A549 (cell line): ENCODE results near the gene DDX27. TPM values are rescaled to one million over a fixed set of nuclear protein-coding genes. Genes with fewer than 3 reads are reported as not detected.

ENCODE experiments used
- ATAC-seq, 2 experiments: fragments of 200-7000 bp in 1 of 2; fragments of >200 bp in 1 of 2; cut with Nextera tagmentation in 1 of 2; cut with Tn5 transposase in 1 of 2; 3 replicates each; pipeline versions ENCODE4 v1.8.0 to v1.9.1; 2018 to 2020; ENCODE audit warnings: mild to moderate bottlenecking in 1 of 2, moderate library complexity in 1 of 2
- CTCF ChIA-PET: fragments of 300-600 bp; sonication (Branson Sonifier 250); formaldehyde crosslinking; extraction: SDS; loops from one replicate; lab custom pipeline; 2021; ENCODE audit warnings: antibody characterized with exemption, inconsistent platforms; lab: Yijun Ruan, JAX
- POLR2A ChIA-PET: fragments of 350-600 bp; formaldehyde crosslinking; extraction: SDS; loops from one replicate; lab custom pipeline; 2021; ENCODE audit warnings: antibody characterized with exemption, inconsistent platforms; lab: Yijun Ruan, JAX
- DNase-seq, 2 experiments: peaks; one replicate each; pipeline versions ENCODE4 v3.0.0 to v3.0.0-alpha.2; 2011 to 2016; ENCODE audit warnings: low read depth in 1 of 2, low spot score in 1 of 2
- FAIRE-seq: peaks from 2 replicates; lab custom pipeline; 2011; peaks lifted over from hg19 to GRCh38; lab: Jason Lieb, UNC
- H3K27ac ChIP-seq, 2 experiments: fragments of >200 bp; sonication (Bioruptor Twin); formaldehyde crosslinking; 3 replicates each; pipeline ENCODE4 v1.5.1; 2016 to 2017
- H3K4me1 ChIP-seq: fragments of >200 bp; sonication (Bioruptor Twin); formaldehyde crosslinking; 3 replicates; pipeline ENCODE4 v1.6.1; 2016
- H3K4me2 ChIP-seq: fragments of >200 bp; sonication (Bioruptor Twin); formaldehyde crosslinking; 3 replicates; pipeline ENCODE4 v1.6.1; 2016
- H3K4me3 ChIP-seq: fragments of >200 bp; sonication (Bioruptor Twin); formaldehyde crosslinking; 3 replicates; pipeline ENCODE4 v1.5.1; 2016
- H3K9me3 ChIP-seq: fragments of >200 bp; sonication (Bioruptor Twin); formaldehyde crosslinking; 3 replicates; pipeline ENCODE4 v1.6.1; 2016
- ATOH8 ChIP-seq: fragments of 250-450 bp; sonication (Bioruptor Pico); IDR thresholded peaks from 2 replicates; pipeline ENCODE4 v1.5.0; 2020; ENCODE audit warnings: low read depth, mild to moderate bottlenecking, moderate library complexity
- CBX2 ChIP-seq: fragments of 200-600 bp; sonication (generic); IDR thresholded peaks from 2 replicates; pipeline ENCODE4 v1.6.1; 2016; ENCODE audit warnings: low read depth, mild to moderate bottlenecking, borderline replicate concordance
- CBX8 ChIP-seq: fragments of 200-600 bp; sonication (generic); IDR thresholded peaks from 2 replicates; pipeline ENCODE4 v1.6.1; 2016
- CHD4 ChIP-seq: fragments of 200-600 bp; sonication (generic); IDR thresholded peaks from 2 replicates; pipeline ENCODE4 v1.6.1; 2016; ENCODE audit warnings: antibody characterized with exemption, mild to moderate bottlenecking, borderline replicate concordance
- HDAC2 ChIP-seq: fragments of 200-600 bp; sonication (generic); IDR thresholded peaks from 2 replicates; pipeline ENCODE4 v1.6.1; 2016
- HOXB13 ChIP-seq: fragments of 250-450 bp; sonication (Bioruptor Pico); IDR thresholded peaks from 2 replicates; pipeline ENCODE4 v1.5.0; 2020; ENCODE audit warnings: low read depth, mild to moderate bottlenecking, moderate library complexity
- KDM1A ChIP-seq: fragments of 200-600 bp; sonication (generic); IDR thresholded peaks from 2 replicates; pipeline ENCODE4 v1.6.1; 2016; ENCODE audit warnings: low read depth, mild to moderate bottlenecking
- MYC ChIP-seq: IDR thresholded peaks from 2 replicates; pipeline ENCODE4 v1.6.1; 2012; ENCODE audit warnings: mild to moderate bottlenecking, inconsistent platforms, low read length, improper control_type of control experiment, borderline replicate concordance
- NR3C1 ChIP-seq: fragments of >200 bp; sonication (Bioruptor Twin); formaldehyde crosslinking; IDR thresholded peaks from 3 replicates; pipeline ENCODE4 v1.6.1; 2017
- PHF8 ChIP-seq: fragments of 200-600 bp; sonication (generic); IDR thresholded peaks from 2 replicates; pipeline ENCODE4 v1.6.1; 2016; ENCODE audit warnings: low read depth, mild to moderate bottlenecking, antibody characterized with exemption, moderate library complexity, borderline replicate concordance
- RAD21 ChIP-seq, 2 experiments: fragments of >200 bp in 1 of 2; sonication (Bioruptor Twin) in 1 of 2; formaldehyde crosslinking in 1 of 2; IDR thresholded peaks in 1 of 2; conservative IDR thresholded peaks in 1 of 2; 2 replicates in 1 of 2; 3 replicates in 1 of 2; pipeline ENCODE4 v1.6.1; 2012 to 2018; ENCODE audit warnings: inconsistent platforms in 1 of 2
- REST ChIP-seq: fragments of 200-600 bp; sonication (generic); IDR thresholded peaks from 2 replicates; pipeline ENCODE4 v1.6.1; 2016; ENCODE audit warnings: antibody characterized with exemption, mild to moderate bottlenecking, moderate library complexity
- RFX5 ChIP-seq: fragments of 450-650 bp; IDR thresholded peaks from 2 replicates; pipeline ENCODE4 v1.7.1; 2014; ENCODE audit warnings: antibody characterized with exemption, mild to moderate bottlenecking, moderate library complexity
- RNF2 ChIP-seq: fragments of 200-600 bp; sonication (generic); IDR thresholded peaks from 2 replicates; pipeline ENCODE4 v1.6.1; 2016; ENCODE audit warnings: low read depth, mild to moderate bottlenecking, antibody characterized with exemption, moderate library complexity, borderline replicate concordance
- SREBF2 ChIP-seq: fragments of 450-650 bp; IDR thresholded peaks from 2 replicates; pipeline ENCODE4 v1.6.1; 2014; ENCODE audit warnings: mild to moderate bottlenecking, moderate library complexity
- TP53 ChIP-seq: fragments of 250-450 bp; sonication (Bioruptor Pico); IDR thresholded peaks from 2 replicates; pipeline ENCODE4 v1.5.0; 2021; ENCODE audit warnings: mild to moderate bottlenecking, moderate library complexity
- ZNF302 ChIP-seq: fragments of 250-450 bp; sonication (Bioruptor Pico); IDR thresholded peaks from 2 replicates; pipeline ENCODE4 v1.9.0; 2021; ENCODE audit warnings: inconsistent platforms, mild to moderate bottlenecking, moderate library complexity
- WGBS: methylation state at CpG from one replicate; pipeline ENCODE4 v1.1.6; 2017; ENCODE audit errors: missing lambda C conversion rate; 5-methylcytosine and 5-hydroxymethylcytosine counted together
- polyA plus RNA-seq, 4 experiments: library from polyadenylated mRNA; depleted of rRNA in 3 of 4; stranded (reverse); fragments of >200 nt; fragmentation: RNase III in 1 of 4; extraction: RNeasy Plus Mini Kit Qiagen cat#74134 plus additional on column Dnase treatment in 1 of 4; gene quantifications; 2 replicates in 3 of 4; 3 replicates in 1 of 4; pipeline ENCODE4 v1.2.3, GENCODE V29; 2011 to 2017
- TF ChIP-seq, protein P1 (sequence below): fragments of 250-450 bp; sonication (Bioruptor Pico); IDR thresholded peaks from 2 replicates; pipeline ENCODE4 v1.5.0; 2021; ENCODE audit warnings: mild to moderate bottlenecking, moderate library complexity, borderline replicate concordance

Gene DDX27
- polyA plus RNA-seq, 2 of the 4 experiments (the other 2 are of a cell fraction), result 69.3 TPM

DNA sequence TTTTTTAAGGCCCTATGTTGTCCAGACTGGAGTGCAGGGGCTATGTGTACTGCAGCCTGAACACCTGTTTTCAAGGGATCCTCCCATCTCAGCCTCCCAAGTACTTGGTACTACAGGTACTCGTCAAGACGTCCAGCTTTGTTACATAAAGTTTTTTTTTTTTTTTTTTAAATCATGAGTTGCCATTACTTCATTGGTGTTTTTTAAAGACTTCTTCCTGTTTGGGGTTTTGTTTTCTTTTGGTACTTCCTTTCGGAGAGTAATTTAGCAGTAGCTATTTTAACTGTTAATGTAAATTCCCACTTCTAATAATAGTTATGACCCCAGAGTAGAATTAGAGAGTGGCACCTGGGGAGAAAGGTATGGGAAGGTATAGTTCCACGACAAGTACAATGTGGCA is 48.1 kb downstream of the DDX27 start:
- FAIRE-seq (no peak), DNase-seq (no peak), ATAC-seq (no peak)
- ChIA-PET POLR2A (no interaction called here), CTCF (interaction anchor here (0.8 to 1.3 kb wide), 4 partner anchors 20 to 66 kb away, joined by 3 to 4 read pairs (median 4); no protein-coding TSS in a partner anchor)
- no peaks in the 10 kb centered on the region for H3K4me1 ChIP-seq
- no peak for TF ChIP-seq HOXB13
- TF ChIP-seq SREBF2, result no peak
- TF ChIP-seq CBX8, result no peak
- TF ChIP-seq ATOH8 (CRISPR knock-in tag), result no peak
- TF ChIP-seq ZNF302 (CRISPR knock-in tag), result no peak
- TF ChIP-seq MYC, result no peak
- no peak for TF ChIP-seq CBX2
- no peak for TF ChIP-seq RNF2
- TF ChIP-seq CHD4, result no peak
- TF ChIP-seq NR3C1, result no peak
- no peaks in the 10 kb centered on the region for H3K9me3 ChIP-seq
- H3K4me3 ChIP-seq, result no peak overlapping the region
- no peak overlapping the region for H3K4me2 ChIP-seq
- no peak overlapping the region for H3K27ac ChIP-seq
- WGBS, result 91% methylated on average over 4 of the region's 4 CpGs

- no peaks in the 10 kb centered on the region for H3K4me1 ChIP-seq
- TF ChIP-seq TP53 (CRISPR knock-in tag) (no peak), KDM1A (peak; percentile 84; the same call in 1 of the 2 replicates), RAD21 (conservative IDR thresholded peaks at IDR 0.05 in 1 of 2, IDR thresholded peaks at IDR 0.05 in 1 of 2) (no peak)
- 91% methylated on average over 1 of the region's 1 CpG for WGBS
Observed at GRCh38 chr20:49268600-49269365, 49.6 kb downstream of the DDX27 start.

DNA sequence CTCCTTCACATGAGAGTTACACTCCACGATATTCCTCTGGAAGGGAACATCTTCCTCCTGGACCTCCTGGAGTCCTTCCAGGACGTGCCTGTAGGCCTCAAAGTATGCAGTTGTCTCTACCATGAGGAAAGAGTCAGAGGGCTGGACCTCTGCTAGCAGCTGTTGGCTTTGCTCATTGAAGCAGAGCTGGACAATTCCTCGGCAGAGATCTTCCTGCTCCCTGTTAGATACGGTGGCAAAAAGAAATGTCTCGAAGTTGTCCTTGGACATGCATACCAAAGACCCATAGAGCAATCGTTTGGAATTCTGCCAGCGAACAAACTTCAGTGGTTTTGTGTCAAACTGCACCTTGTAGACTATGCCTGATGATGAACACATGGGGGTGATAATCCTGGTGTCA is 51.0 kb downstream of the DDX27 start:
- CTCF ChIA-PET, result no interaction called here
- Histone ChIP-seq H3K4me2 (no peak overlapping the region), H3K4me1 (peaks cover under 1% of the 10 kb centered on the region; the same call in 1 of the 3 replicates), H3K27ac (no peak overlapping the region), H3K9me3 (no peaks in the 10 kb centered on the region), H3K4me3 (no peak overlapping the region)
- FAIRE-seq, result no peak
- peak in 1 of 2 experiments; percentile 38; a peak in 3 of 6 replicates for ATAC-seq
- POLR2A ChIA-PET, result interaction anchor here (0.6 kb wide), 1 partner anchor 16 kb away, joined by 3 read pairs; no protein-coding TSS in a partner anchor
- TF ChIP-seq, protein P1, sequence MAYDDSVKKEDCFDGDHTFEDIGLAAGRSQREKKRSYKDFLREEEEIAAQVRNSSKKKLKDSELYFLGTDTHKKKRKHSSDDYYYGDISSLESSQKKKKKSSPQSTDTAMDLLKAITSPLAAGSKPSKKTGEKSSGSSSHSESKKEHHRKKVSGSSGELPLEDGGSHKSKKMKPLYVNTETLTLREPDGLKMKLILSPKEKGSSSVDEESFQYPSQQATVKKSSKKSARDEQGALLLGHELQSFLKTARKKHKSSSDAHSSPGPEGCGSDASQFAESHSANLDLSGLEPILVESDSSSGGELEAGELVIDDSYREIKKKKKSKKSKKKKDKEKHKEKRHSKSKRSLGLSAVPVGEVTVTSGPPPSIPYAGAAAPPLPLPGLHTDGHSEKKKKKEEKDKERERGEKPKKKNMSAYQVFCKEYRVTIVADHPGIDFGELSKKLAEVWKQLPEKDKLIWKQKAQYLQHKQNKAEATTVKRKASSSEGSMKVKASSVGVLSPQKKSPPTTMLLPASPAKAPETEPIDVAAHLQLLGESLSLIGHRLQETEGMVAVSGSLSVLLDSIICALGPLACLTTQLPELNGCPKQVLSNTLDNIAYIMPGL (CRISPR knock-in tag), result no peak
- TF ChIP-seq RAD21 (conservative IDR thresholded peaks at IDR 0.05 in 1 of 2, IDR thresholded peaks at IDR 0.05 in 1 of 2) (no peak), PHF8 (no peak), REST (no peak), RFX5 (no peak), HOXB13 (no peak), HDAC2 (no peak)
- WGBS, result 85% methylated on average over 7 of the region's 7 CpGs
- no peak for DNase-seq

More at GRCh38 chr20:49268600-49269365, 49.6 kb downstream of the DDX27 start:
- ChIA-PET POLR2A (no interaction called here), CTCF (interaction anchor here (1.0 to 1.1 kb wide), 2 partner anchors 21 to 52 kb away, joined by 3 read pairs; no protein-coding TSS in a partner anchor)
- ATAC-seq, result no peak
- Histone ChIP-seq H3K4me3 (no peak overlapping the region), H3K4me2 (no peak overlapping the region), H3K9me3 (no peaks in the 10 kb centered on the region), H3K27ac (no peak overlapping the region)
- FAIRE-seq, result no peak
- DNase-seq, result no peak
